Esophagus squamous epithelium (tissue), 4 donors: Measurements from ENCODE around the gene CCDC110.

Experiments used
- CTCF ChIP-seq, 6 experiments: fragments of 450-650 bp in 4 of 6; fragments of 200-600 bp in 2 of 6; sonication (generic) in 2 of 6; IDR thresholded peaks; one replicate each; pipeline ENCODE4 v1.5.1; 2016 to 2019; ENCODE audit warnings: antibody characterized with exemption in 6 of 6, mild to moderate bottlenecking in 4 of 6, moderate library complexity in 4 of 6
- POLR2A ChIP-seq, 4 donors: fragments of 450-650 bp; IDR thresholded peaks; one replicate each; pipeline ENCODE4 v1.6.1; 2017; ENCODE audit warnings: antibody characterized with exemption in 4 of 4, mild to moderate bottlenecking in 4 of 4, moderate library complexity in 3 of 4

- TF ChIP-seq CTCF (IDR thresholded peaks at IDR 0.05) (peak in 2 of 6 experiments; percentile 18), POLR2A (IDR thresholded peaks at IDR 0.05) (peak in 1 of 4 donors; percentile 52)
Measured at GRCh38 chr4:185396724-185397385, 74.7 kb downstream of the CCDC110 start, which contains the start of gene ANKRD37.
